Measurements from ENCODE around the gene ABHD2.

Gene ABHD2

GRCh38 chr15:89199746-89200145 lies 111.5 kb downstream of the ABHD2 start:
- H3K9me3 ChIP-seq = no peaks in the 10 kb centered on the region
- no peak for DNase-seq
- H3K27ac ChIP-seq = no peak overlapping the region
- TF ChIP-seq CTCF (IDR thresholded peaks at IDR 0.05) = no peak
- no peak overlapping the region for H3K4me3 ChIP-seq
- H3K27me3 ChIP-seq = no peaks in the 10 kb centered on the region
- intact Hi-C loops (cut with DNase I; ENCODE audit: low total_unique reads) = loop anchor here (10.0 kb wide), 1 partner anchor 115 kb away; no protein-coding TSS in a partner anchor
- peaks cover 0 to 29% (median 5%) of the 10 kb centered on the region in 4 donors for H3K4me1 ChIP-seq
- H3K36me3 ChIP-seq = peaks cover 28 to 49% (median 45%) of the 10 kb centered on the region in 3 donors

- no peak overlapping the region for H3K27ac ChIP-seq
- H3K36me3 ChIP-seq = peaks cover 25 to 45% (median 40%) of the 10 kb centered on the region in 3 donors
- intact Hi-C loops (cut with DNase I; ENCODE audit: low total_unique reads) = loop anchor here (10.0 kb wide), 1 partner anchor 115 kb away; no protein-coding TSS in a partner anchor
Observed at GRCh38 chr15:89200182-89200581, 111.9 kb downstream of the ABHD2 start.

GRCh38 chr15:89201465-89202005 lies 113.3 kb downstream of the ABHD2 start:
- Histone ChIP-seq H3K9me3 (no peaks in the 10 kb centered on the region), H3K4me3 (no peak overlapping the region), H3K27me3 (no peaks in the 10 kb centered on the region), H3K36me3 (peaks cover 25 to 39% (median 34%) of the 10 kb centered on the region in 3 donors), H3K27ac (no peak overlapping the region), H3K4me1 (peaks cover 0 to 14% (median 0%) of the 10 kb centered on the region in 4 donors)
- no peak for DNase-seq
- no peak for TF ChIP-seq CTCF (IDR thresholded peaks at IDR 0.05)
- intact Hi-C loops (cut with DNase I; ENCODE audit: low total_unique reads) = loop anchor here (10.0 kb wide), 1 partner anchor 113 kb away; no protein-coding TSS in a partner anchor

More at GRCh38 chr15:89200182-89200581, 111.9 kb downstream of the ABHD2 start:
- DNase-seq = no peak
- peaks cover 0 to 25% (median 5%) of the 10 kb centered on the region in 4 donors for H3K4me1 ChIP-seq
- H3K4me3 ChIP-seq = no peak overlapping the region
- H3K9me3 ChIP-seq = no peaks in the 10 kb centered on the region
- no peak for TF ChIP-seq CTCF (IDR thresholded peaks at IDR 0.05)
- H3K27me3 ChIP-seq = no peaks in the 10 kb centered on the region

GRCh38 chr15:89203705-89204273 lies 115.5 kb downstream of the ABHD2 start:
- Histone ChIP-seq H3K9me3 (no peaks in the 10 kb centered on the region), H3K27ac (no peak overlapping the region), H3K36me3 (peaks cover 15 to 26% (median 20%) of the 10 kb centered on the region in 3 donors), H3K27me3 (no peaks in the 10 kb centered on the region), H3K4me1 (peaks cover 0 to 6% (median 3%) of the 10 kb centered on the region in 4 donors), H3K4me3 (no peak overlapping the region)
- DNase-seq = no peak
- intact Hi-C loops (cut with DNase I; ENCODE audit: low total_unique reads) = loop anchor here (10.0 kb wide), 1 partner anchor 111 kb away; no protein-coding TSS in a partner anchor
- no peak for TF ChIP-seq CTCF (IDR thresholded peaks at IDR 0.05)

- Histone ChIP-seq H3K27me3 (no peaks in the 10 kb centered on the region), H3K9me3 (no peaks in the 10 kb centered on the region), H3K4me1 (peaks cover 0 to 6% (median 3%) of the 10 kb centered on the region in 4 donors), H3K27ac (no peak overlapping the region), H3K4me3 (no peak overlapping the region), H3K36me3 (peaks cover 0 to 4% (median 0%) of the 10 kb centered on the region in 3 donors)
- intact Hi-C loops (cut with DNase I; ENCODE audit: low total_unique reads) = loop anchor here (5.0 to 10.0 kb wide), 2 partner anchors 36 to 109 kb away; partner anchors contain the start of gene FANCI
- TF ChIP-seq CTCF (IDR thresholded peaks at IDR 0.05) = no peak
- no peak for DNase-seq
Observed at GRCh38 chr15:89205991-89206585, 117.8 kb downstream of the ABHD2 start.

All from tibial artery (tissue), 4 donors.